ENCODE data around the gene PXDC1.
A peak's percentile ranks its signal among the peaks of the same experiment; 100 is the strongest.
"Not testable (repeated sequence)": the region's sequence is repeated elsewhere in the genome, so short reads cannot be mapped to it uniquely, and the experiment has no call there.

PXDC1 gene

GRCh38 chr6:3762359-3762758 lies 10.8 kb upstream of the PXDC1 start:
- DNase-seq, result no peak

GRCh38 chr6:3761989-3762270 lies 10.4 kb upstream of the PXDC1 start:
- DNase-seq, result no peak

GRCh38 chr6:3759646-3760232 lies 8.2 kb upstream of the PXDC1 start:
- no peak for DNase-seq

GRCh38 chr6:3758842-3759144 lies 7.3 kb upstream of the PXDC1 start:
- DNase-seq, result no peak

- DNase-seq, result not testable (repeated sequence)
These were observed 6.7 kb upstream of the PXDC1 start for GRCh38 chr6:3757998-3758841.

GRCh38 chr6:3757241-3757641 lies 5.7 kb upstream of the PXDC1 start:
- no peak for DNase-seq

DNA sequence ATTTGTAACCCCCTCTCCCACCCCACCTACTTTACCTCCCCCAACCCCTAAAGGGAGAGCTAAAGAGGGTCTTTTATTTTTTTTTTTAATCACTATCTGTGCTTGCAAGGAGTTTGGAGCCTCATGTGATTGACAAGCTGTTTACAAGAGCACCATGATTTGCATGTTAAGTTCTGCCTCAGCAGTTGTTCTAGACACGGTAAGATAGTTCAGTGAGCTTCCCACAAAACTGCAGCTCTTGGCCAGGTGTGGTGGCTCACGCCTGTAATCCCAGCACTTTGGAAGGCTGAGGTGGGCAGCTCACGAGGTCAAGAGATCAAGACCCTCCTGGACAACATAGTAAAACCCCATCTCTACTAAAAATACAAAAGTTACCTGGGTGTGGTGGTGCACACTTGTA lies 5.0 kb upstream of the PXDC1 start:
- DNase-seq, result no peak

DNA sequence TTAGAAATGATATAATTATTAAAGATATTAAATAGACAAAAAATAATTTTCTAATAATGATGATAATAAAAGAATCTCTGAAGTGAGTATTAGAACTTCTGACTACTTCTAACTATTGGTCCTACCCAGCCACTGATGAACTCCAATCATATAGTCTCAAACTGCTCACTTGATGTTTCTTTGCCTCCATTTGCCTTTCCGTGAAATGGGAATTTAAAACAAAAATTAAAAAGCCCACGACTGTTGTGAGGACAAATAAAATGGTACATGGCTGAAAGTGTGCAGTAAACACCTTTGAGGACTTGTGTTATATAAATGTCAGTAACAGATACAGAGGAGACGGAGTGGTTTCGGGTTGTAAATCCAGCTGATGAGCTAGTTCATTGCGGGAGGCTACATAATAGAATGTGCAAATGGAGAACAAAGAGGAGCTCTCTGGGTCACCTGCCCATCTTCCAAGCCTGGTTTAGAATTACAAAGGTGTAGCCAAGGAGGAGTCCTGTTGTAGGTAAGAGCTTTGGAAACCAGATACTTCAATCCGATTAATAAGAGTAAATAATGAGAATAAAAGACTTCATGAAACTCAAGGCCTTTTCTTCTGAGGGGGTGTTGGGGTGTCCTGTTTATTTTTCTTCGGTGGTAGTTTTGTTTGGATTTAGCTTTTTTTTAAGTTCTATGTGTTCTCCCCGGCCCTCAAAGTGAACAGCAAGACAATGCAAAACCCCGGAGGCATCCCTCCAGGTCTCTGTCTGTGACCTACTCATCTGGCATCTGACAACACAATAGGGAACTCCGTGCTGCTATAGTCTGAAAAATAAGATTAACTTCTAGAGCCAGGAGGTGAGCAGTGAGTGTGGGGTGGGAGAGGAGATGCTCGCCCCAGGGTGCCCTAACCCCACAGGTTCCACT lies 4.4 kb upstream of the PXDC1 start:
- DNase-seq, result peak; percentile 84

DNA sequence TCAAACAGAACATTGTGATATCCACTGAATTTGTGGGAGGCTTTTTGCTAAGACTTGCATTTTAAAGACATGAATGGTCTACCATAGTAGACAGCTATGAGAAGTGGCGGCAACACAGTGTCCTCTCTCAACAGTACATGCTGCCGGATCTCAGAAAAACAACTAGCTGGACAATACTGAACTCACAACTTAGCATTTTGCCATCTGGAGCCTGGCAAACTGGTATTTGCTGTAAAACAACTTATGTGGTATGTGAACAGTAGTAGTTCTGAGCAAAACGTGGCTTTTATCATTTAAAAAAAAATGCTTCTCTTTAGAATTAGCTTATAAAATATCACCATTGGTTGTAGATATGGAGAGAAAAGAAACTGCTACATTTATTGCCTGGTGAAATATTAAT lies 3.3 kb upstream of the PXDC1 start:
- DNase-seq, result no peak

GRCh38 chr6:3754032-3754725 lies 2.7 kb upstream of the PXDC1 start:
- DNase-seq, result not testable (repeated sequence)

- DNase-seq, result no peak
These were observed 1.8 kb upstream of the PXDC1 start for GRCh38 chr6:3753228-3753835.

GRCh38 chr6:3752531-3753227 lies 1.2 kb upstream of the PXDC1 start:
- DNase-seq, result no peak

DNA sequence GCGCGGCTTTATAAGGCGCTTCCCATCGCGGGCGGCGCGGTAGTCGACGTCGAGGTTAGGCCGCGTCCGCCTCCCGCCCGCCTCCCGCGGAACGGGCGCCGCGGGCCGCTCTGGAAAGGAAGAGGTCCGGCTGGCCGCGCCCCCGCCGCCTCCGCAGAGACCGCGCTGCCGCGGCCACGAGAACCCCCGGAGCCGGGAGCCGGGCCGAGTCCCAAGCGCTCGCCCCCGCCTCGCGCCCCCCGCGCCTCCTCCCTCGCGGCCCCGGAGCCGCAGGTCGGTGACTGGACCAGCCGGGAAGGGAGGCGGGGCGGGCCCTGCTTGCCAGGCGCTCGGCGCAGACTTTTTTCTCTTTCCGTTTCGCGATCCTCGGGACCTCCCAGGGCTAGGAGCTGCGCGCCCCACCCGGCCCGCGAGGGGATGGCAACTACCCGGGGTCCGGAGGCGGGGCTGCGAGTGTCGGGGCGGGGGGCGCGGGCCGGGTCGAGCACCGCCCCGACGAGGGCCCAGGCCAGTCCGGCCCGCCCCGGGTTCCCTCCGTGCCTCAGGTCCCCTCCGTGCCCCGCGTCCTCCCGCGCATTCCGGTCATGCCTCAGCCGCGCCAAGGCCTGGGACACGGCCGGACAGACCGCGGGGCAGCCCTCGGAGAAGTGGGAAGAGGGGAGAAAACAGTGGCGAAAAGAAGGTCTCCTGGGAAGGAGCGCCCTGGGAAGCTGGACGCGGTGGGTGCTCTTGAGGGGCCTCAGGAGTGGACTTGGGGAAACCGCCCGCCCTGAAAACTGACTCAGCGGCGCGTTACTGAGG lies 417 bp upstream of the PXDC1 start:
- peak; percentile 63 for DNase-seq

DNA sequence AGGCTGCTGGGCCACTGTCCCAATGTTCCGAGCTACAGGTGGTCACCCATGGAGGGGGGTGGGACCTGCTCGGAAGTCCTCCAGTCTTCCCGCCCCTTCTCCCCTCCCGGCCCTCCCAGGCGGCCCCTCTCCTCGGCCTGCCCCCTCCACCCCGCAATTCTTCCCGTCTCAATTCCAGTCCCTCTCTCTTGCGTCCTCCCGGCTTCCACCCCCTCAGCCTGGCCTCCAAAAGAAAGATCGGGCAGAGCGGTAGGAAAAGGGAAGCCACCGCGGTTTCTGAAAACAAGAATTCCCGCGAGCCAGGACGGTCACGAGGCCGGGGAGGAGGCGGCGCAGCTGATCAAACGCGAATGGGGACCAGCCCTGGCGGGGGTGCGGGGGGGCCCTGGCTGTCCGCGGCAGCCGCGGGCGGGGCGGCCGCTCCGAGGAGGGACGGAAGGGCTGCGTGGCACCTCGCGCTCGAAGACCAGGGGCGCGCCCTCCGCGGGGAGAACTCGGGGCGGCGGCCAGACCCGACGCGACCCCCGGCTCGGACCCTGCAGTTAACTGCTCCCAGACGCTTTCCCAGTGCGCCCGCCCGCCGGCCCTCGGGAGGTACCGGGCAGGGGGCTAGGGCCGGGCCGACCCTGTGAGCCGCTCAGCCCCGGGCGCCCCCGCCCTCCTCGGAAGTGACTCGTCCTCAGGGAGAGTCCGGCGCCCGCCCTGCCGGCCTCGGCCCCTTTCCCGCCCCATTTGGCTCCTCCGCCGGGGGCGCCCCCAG lies 1.0 kb downstream of the PXDC1 start:
- DNase-seq, result peak; percentile 44

DNA sequence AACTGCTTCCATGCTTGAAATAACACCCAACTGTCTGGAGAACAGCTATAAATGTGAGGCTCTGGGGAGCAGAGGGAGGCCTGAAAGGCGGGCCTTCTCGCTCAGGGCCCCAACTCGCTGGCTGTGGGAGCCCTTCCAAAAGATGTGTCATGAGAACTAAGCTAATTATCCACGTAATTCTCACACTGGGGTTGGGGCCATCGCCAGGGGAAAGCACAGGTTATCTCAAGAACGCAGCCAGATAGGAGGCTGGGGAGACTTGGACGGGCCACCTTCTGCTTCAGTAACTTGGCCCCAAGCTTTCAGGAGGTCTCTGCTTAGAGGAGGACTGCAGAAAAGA lies 1.6 kb downstream of the PXDC1 start:
- DNase-seq, result no peak

DNA sequence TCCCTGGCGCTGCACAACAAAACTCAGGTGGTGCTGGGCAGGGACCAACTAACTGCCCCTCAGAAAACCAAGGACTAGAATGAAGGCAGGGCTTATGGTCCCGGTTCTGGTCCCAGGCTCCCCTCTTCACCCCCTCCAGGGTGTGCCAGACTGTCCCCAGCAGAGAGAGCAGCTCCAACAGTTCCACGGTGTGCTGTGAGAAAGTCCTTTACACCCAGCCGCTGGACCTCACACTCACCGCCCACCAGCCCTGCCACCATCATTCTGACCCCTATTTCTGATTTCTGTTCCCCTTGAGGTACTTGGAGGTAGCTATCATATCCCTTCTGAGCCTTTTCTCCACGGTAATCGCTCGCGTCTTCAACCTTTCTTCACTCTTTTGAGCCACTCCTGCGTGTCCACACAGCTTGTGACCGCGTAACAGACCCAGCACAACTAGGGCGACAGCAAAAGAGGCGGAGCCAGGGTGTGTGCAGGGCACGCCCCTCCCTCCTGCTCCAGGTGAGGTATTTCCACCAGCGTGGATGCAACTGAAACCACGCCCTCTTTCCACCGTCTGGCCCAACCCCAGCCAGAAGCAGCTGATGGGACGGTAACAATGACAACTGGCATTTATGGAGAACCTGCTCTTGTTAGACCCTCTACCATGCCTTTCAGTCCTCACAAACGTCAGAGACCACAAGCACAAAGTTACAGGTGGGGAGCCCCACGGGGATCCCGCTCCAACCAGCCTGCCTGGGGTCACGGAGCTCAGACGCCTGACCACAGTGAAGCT lies 2.3 kb downstream of the PXDC1 start:
- peak; percentile 47 for DNase-seq

GRCh38 chr6:3748208-3749066 lies 3.1 kb downstream of the PXDC1 start:
- peak; percentile 35 for DNase-seq

GRCh38 chr6:3747100-3747737 lies 4.3 kb downstream of the PXDC1 start:
- no peak for DNase-seq
